GM18508 (cell line): ENCODE data around the gene CRHR2.
"Not testable (repeated sequence)": the region's sequence is repeated elsewhere in the genome, so short reads cannot be mapped to it uniquely, and the experiment has no call there.

ENCODE experiments used
- ATAC-seq: cut with Tn5 transposase; IDR thresholded peaks from one replicate; pipeline ENCODE4 v1.9.1; 2021; ENCODE audit warnings: moderate number of reproducible peaks; ENCODE audit not compliant: insufficient read depth, unreplicated experiment

CRHR2 gene

GRCh38 chr7:30656006-30656957, 26.0 kb downstream of the CRHR2 start:
- ATAC-seq: no peak

- ATAC-seq: no peak
Measured at GRCh38 chr7:30655096-30655970, 26.9 kb downstream of the CRHR2 start.

GRCh38 chr7:30654296-30655090, 27.8 kb downstream of the CRHR2 start:
- ATAC-seq: no peak

GRCh38 chr7:30652698-30653641, 29.3 kb downstream of the CRHR2 start:
- no peak for ATAC-seq

GRCh38 chr7:30652132-30652531, 30.1 kb downstream of the CRHR2 start:
- no peak for ATAC-seq

- no peak for ATAC-seq
Measured at GRCh38 chr7:30650421-30650808, 31.8 kb downstream of the CRHR2 start.

GRCh38 chr7:30649717-30650420, 32.4 kb downstream of the CRHR2 start:
- no peak for ATAC-seq

- no peak for ATAC-seq
Measured at GRCh38 chr7:30648744-30649540, 33.3 kb downstream of the CRHR2 start.

- no peak for ATAC-seq
Measured at GRCh38 chr7:30647589-30648364, 34.5 kb downstream of the CRHR2 start.

GRCh38 chr7:30646154-30646553, 36.1 kb downstream of the CRHR2 start:
- no peak for ATAC-seq

- no peak for ATAC-seq
Measured at GRCh38 chr7:30645661-30646060, 36.6 kb downstream of the CRHR2 start.

GRCh38 chr7:30644286-30644955, 37.8 kb downstream of the CRHR2 start:
- ATAC-seq: no peak

GRCh38 chr7:30642789-30643188, 39.5 kb downstream of the CRHR2 start:
- no peak for ATAC-seq

- ATAC-seq: not testable (repeated sequence)
Measured at GRCh38 chr7:30642322-30642721, 39.9 kb downstream of the CRHR2 start.

GRCh38 chr7:30635798-30636197, 46.5 kb downstream of the CRHR2 start:
- ATAC-seq: no peak

- ATAC-seq: no peak
Measured at GRCh38 chr7:30634634-30635201, 47.5 kb downstream of the CRHR2 start.
